Stomach (tissue), 4 donors: Measurements from ENCODE around the gene RIOK2.

Experiments
- CTCF ChIP-seq, 7 experiments: fragments of 450-650 bp in 4 of 7; fragments of 200-600 bp in 3 of 7; sonication (generic) in 3 of 7; IDR thresholded peaks; one replicate each; pipeline ENCODE4 v1.5.1; 2016 to 2019; ENCODE audit warnings: antibody characterized with exemption in 7 of 7, control low read depth in 2 of 7, mild to moderate bottlenecking in 1 of 7
- EP300 ChIP-seq: sonication (generic); formaldehyde crosslinking; IDR thresholded peaks from one replicate; pipeline ENCODE4 v1.6.1; 2017; ENCODE audit warnings: antibody characterized with exemption
- POLR2A ChIP-seq, 4 donors: fragments of 450-650 bp; IDR thresholded peaks; one replicate each; pipeline ENCODE4 v1.6.1; 2016; ENCODE audit warnings: antibody characterized with exemption in 4 of 4, control low read depth in 2 of 4, mild to moderate bottlenecking in 1 of 4, moderate library complexity in 1 of 4
- POLR2AphosphoS5 ChIP-seq, 3 donors: sonication (generic); formaldehyde crosslinking; IDR thresholded peaks; one replicate each; pipeline ENCODE4 v1.6.1; 2016; ENCODE audit warnings: antibody characterized with exemption in 3 of 3

GRCh38 chr5:97133101-97133500, 49.9 kb downstream of the RIOK2 start:
- no peak for TF ChIP-seq POLR2A (IDR thresholded peaks at IDR 0.05)
- no peak for TF ChIP-seq CTCF (IDR thresholded peaks at IDR 0.05)
- TF ChIP-seq POLR2AphosphoS5 (IDR thresholded peaks at IDR 0.05) = no peak
- no peak for TF ChIP-seq EP300
